MM.1S (cell line): ENCODE measurements around the gene COQ9.

ENCODE experiments used
- DNase-seq: peaks from one replicate; pipeline ENCODE4 v3.0.0-alpha.2; 2015
- H2AFZ ChIP-seq: fragments of 300-600 bp; sonication (generic); 2 replicates; pipeline ENCODE4 v1.6.0; 2016; ENCODE audit warnings: antibody characterized with exemption, low read length
- H3F3A ChIP-seq: fragments of 300-600 bp; sonication (generic); 2 replicates; pipeline ENCODE4 v1.6.1; 2016; ENCODE audit warnings: mild to moderate bottlenecking, antibody characterized with exemption, low read length, moderate library complexity, mixed read lengths; ENCODE audit not compliant: insufficient read depth
- H3K27ac ChIP-seq: fragments of 300-600 bp; sonication (generic); 2 replicates; pipeline ENCODE4 v1.5.1; 2016; ENCODE audit warnings: mild to moderate bottlenecking, low read length
- H3K27me3 ChIP-seq: fragments of 300-600 bp; sonication (generic); replicated peaks from 2 replicates; pipeline ENCODE4 v1.6.0; 2016; ENCODE audit warnings: low read length; ENCODE audit not compliant: insufficient read depth
- H3K36me3 ChIP-seq: fragments of 300-600 bp; sonication (generic); replicated peaks from 2 replicates; pipeline ENCODE4 v1.6.1; 2016; ENCODE audit warnings: mild to moderate bottlenecking, low read length, mixed read lengths; ENCODE audit not compliant: insufficient read depth
- H3K4me1 ChIP-seq: fragments of 300-600 bp; sonication (generic); 2 replicates; pipeline ENCODE4 v1.6.1; 2016; ENCODE audit warnings: low read length, mixed read lengths
- H3K4me2 ChIP-seq: fragments of 300-600 bp; sonication (generic); 2 replicates; pipeline ENCODE4 v1.6.0; 2016; ENCODE audit warnings: low read depth, low read length
- H3K4me3 ChIP-seq: fragments of 300-600 bp; sonication (generic); 2 replicates; pipeline ENCODE4 v1.5.1; 2016; ENCODE audit warnings: low read length, mixed read lengths
- H3K79me2 ChIP-seq: fragments of 300-600 bp; sonication (generic); 2 replicates; pipeline ENCODE4 v1.6.1; 2016; ENCODE audit warnings: mixed run types, low read length, mixed read lengths
- H3K9ac ChIP-seq: fragments of 300-600 bp; sonication (generic); 2 replicates; pipeline ENCODE4 v1.6.1; 2016; ENCODE audit warnings: low read length, mixed read lengths
- H3K9me2 ChIP-seq: fragments of 300-600 bp; sonication (generic); replicated peaks from 2 replicates; pipeline ENCODE4 v1.6.1; 2016; ENCODE audit warnings: mild to moderate bottlenecking, low read length, mixed read lengths; ENCODE audit not compliant: insufficient read depth
- H3K9me3 ChIP-seq: fragments of 300-600 bp; sonication (generic); replicated peaks from 2 replicates; pipeline ENCODE4 v1.6.1; 2016; ENCODE audit warnings: mild to moderate bottlenecking, low read length, mixed read lengths; ENCODE audit not compliant: insufficient read depth
- H4K20me1 ChIP-seq: fragments of 300-600 bp; sonication (generic); 2 replicates; pipeline ENCODE4 v1.6.1; 2016; ENCODE audit warnings: mild to moderate bottlenecking, low read length, moderate library complexity, mixed read lengths; ENCODE audit not compliant: insufficient read depth
- CTCF ChIP-seq: fragments of 300-600 bp; sonication (generic); IDR thresholded peaks from 2 replicates; pipeline ENCODE4 v1.5.1; 2016; ENCODE audit warnings: antibody characterized with exemption, low read length, mixed read lengths
- EZH2 ChIP-seq: fragments of 300-600 bp; sonication (generic); optimal IDR thresholded peaks from 2 replicates; pipeline ENCODE3; 2017; ENCODE audit warnings: low read depth, mild to moderate bottlenecking, antibody characterized with exemption, low read length, mixed read lengths
- EZH2phosphoT487 ChIP-seq: fragments of 300-600 bp; sonication (generic); IDR thresholded peaks from 2 replicates; pipeline ENCODE4 v1.6.1; 2018; ENCODE audit warnings: antibody characterized with exemption, low read length

COQ9 gene

GRCh38 chr16:57507136-57508034 lies 60.1 kb downstream of the COQ9 start:
- no peak for DNase-seq
- Histone ChIP-seq H4K20me1 (no peaks in the 10 kb centered on the region), H3K9ac (no peak overlapping the region), H3K4me2 (no peak overlapping the region), H3K27ac (no peak overlapping the region), H3K36me3 (no peaks in the 10 kb centered on the region), H3K9me3 (no peaks in the 10 kb centered on the region), H2AFZ (no peak overlapping the region), H3K4me3 (no peak overlapping the region), H3K9me2 (no peaks in the 10 kb centered on the region), H3K79me2 (no peaks in the 10 kb centered on the region), H3F3A (no peaks in the 10 kb centered on the region), H3K27me3 (0 out of 2 replicates have a peak, but pooled peaks cover 5% of the 10 kb centered on the region), H3K4me1 (no peaks in the 10 kb centered on the region)
- no peak for TF ChIP-seq EZH2
- no peak for TF ChIP-seq CTCF
- TF ChIP-seq EZH2phosphoT487, result no peak

GRCh38 chr16:57508035-57508425 lies 60.8 kb downstream of the COQ9 start:
- no peaks in the 10 kb centered on the region for H3K79me2 ChIP-seq
- no peak overlapping the region for H3K9ac ChIP-seq
- TF ChIP-seq EZH2 (no peak), EZH2phosphoT487 (no peak), CTCF (no peak)
- no peaks in the 10 kb centered on the region for H3K9me3 ChIP-seq
- no peaks in the 10 kb centered on the region for H3K9me2 ChIP-seq
- H4K20me1 ChIP-seq, result no peaks in the 10 kb centered on the region
- no peaks in the 10 kb centered on the region for H3K36me3 ChIP-seq
- no peak overlapping the region for H3K4me3 ChIP-seq
- no peak for DNase-seq
- H2AFZ ChIP-seq, result no peak overlapping the region
- H3K27ac ChIP-seq, result no peak overlapping the region
- no peaks in the 10 kb centered on the region for H3F3A ChIP-seq
- 0 out of 2 replicates have a peak, but pooled peaks cover 5% of the 10 kb centered on the region for H3K27me3 ChIP-seq
- no peak overlapping the region for H3K4me2 ChIP-seq
- no peaks in the 10 kb centered on the region for H3K4me1 ChIP-seq

- no peaks in the 10 kb centered on the region for H4K20me1 ChIP-seq
- no peak for DNase-seq
- H3K9ac ChIP-seq, result no peak overlapping the region
- no peak overlapping the region for H3K27ac ChIP-seq
- H3K27me3 ChIP-seq, result 0 out of 2 replicates have a peak, but pooled peaks cover 5% of the 10 kb centered on the region
- H3K4me2 ChIP-seq, result no peak overlapping the region
- no peaks in the 10 kb centered on the region for H3K9me2 ChIP-seq
- H2AFZ ChIP-seq, result no peak overlapping the region
- no peaks in the 10 kb centered on the region for H3F3A ChIP-seq
- H3K79me2 ChIP-seq, result no peaks in the 10 kb centered on the region
- H3K4me3 ChIP-seq, result no peak overlapping the region
- no peaks in the 10 kb centered on the region for H3K36me3 ChIP-seq
- no peaks in the 10 kb centered on the region for H3K4me1 ChIP-seq
- TF ChIP-seq EZH2, result no peak
- H3K9me3 ChIP-seq, result no peaks in the 10 kb centered on the region
Measured at GRCh38 chr16:57509231-57509923, 62.1 kb downstream of the COQ9 start.
